Keratinocyte (primary cell): ENCODE data around the gene MIA3. TPM values are rescaled to one million over a fixed set of nuclear protein-coding genes. Genes with fewer than 3 reads are reported as not detected.

Experiments
- DNase-seq: peaks from one replicate; pipeline ENCODE4 v3.0.0-alpha.2; 2011; ENCODE audit warnings: low read depth, missing footprints, low spot score
- FAIRE-seq: peaks from 2 replicates; lab custom pipeline; 2011; peaks lifted over from hg19 to GRCh38; lab: Jason Lieb, UNC
- H2AFZ ChIP-seq: 2 replicates; pipeline ENCODE4 v1.6.0; 2012; ENCODE audit warnings: low read length, control low read depth, inconsistent platforms; ENCODE audit not compliant: control insufficient read depth
- H3K27ac ChIP-seq: 2 replicates; pipeline ENCODE4 v1.5.1; 2011; ENCODE audit warnings: low read length; ENCODE audit not compliant: control insufficient read depth, insufficient read depth
- H3K27me3 ChIP-seq: 3 replicates; pipeline ENCODE4 v1.6.0; 2011; ENCODE audit warnings: low read length; ENCODE audit not compliant: control insufficient read depth, insufficient read depth; ENCODE audit errors: extremely low read depth
- H3K36me3 ChIP-seq, 2 experiments: 2 replicates in 1 of 2; 3 replicates in 1 of 2; pipeline ENCODE4 v1.5.1; 2011; ENCODE audit warnings: low read length in 2 of 2, mild to moderate bottlenecking in 1 of 2; ENCODE audit not compliant: control insufficient read depth in 2 of 2, insufficient read depth in 2 of 2; ENCODE audit errors: extremely low read depth in 1 of 2
- H3K4me1 ChIP-seq: 3 replicates; pipeline ENCODE4 v1.5.1; 2011; ENCODE audit warnings: low read length; ENCODE audit not compliant: control insufficient read depth, insufficient read depth; ENCODE audit errors: extremely low read depth
- H3K4me2 ChIP-seq: 3 replicates; pipeline ENCODE4 v1.6.0; 2011; ENCODE audit warnings: low read depth, low read length; ENCODE audit not compliant: control insufficient read depth, insufficient read depth; ENCODE audit errors: extremely low read depth
- H3K4me3 ChIP-seq, 3 experiments: fragments of 200-600 bp in 1 of 3; sonication (generic) in 1 of 3; 2 replicates in 2 of 3; 3 replicates in 1 of 3; pipeline ENCODE4 v1.5.1; 2011 to 2016; ENCODE audit warnings: low read length in 3 of 3, mild to moderate bottlenecking in 3 of 3, control low read depth in 2 of 3, inconsistent platforms in 1 of 3, low read depth in 1 of 3, mixed read lengths in 1 of 3, mixed run types in 1 of 3, moderate library complexity in 1 of 3; ENCODE audit not compliant: control insufficient read depth in 2 of 3, insufficient read depth in 2 of 3; ENCODE audit errors: extremely low read depth in 1 of 3
- H3K79me2 ChIP-seq: 2 replicates; pipeline ENCODE4 v1.6.0; 2012; ENCODE audit warnings: low read length; ENCODE audit not compliant: control insufficient read depth, insufficient read depth
- H3K9ac ChIP-seq: 3 replicates; pipeline ENCODE4 v1.6.0; 2011; ENCODE audit warnings: low read length; ENCODE audit not compliant: control insufficient read depth, insufficient read depth; ENCODE audit errors: extremely low read depth
- H3K9me1 ChIP-seq: 3 replicates; pipeline ENCODE4 v1.6.0; 2011; ENCODE audit warnings: low read length; ENCODE audit not compliant: control insufficient read depth, insufficient read depth; ENCODE audit errors: extremely low read depth
- H3K9me3 ChIP-seq: 2 replicates; pipeline ENCODE4 v1.5.1; 2012; ENCODE audit warnings: low read depth, low read length; ENCODE audit not compliant: control insufficient read depth
- H4K20me1 ChIP-seq: 3 replicates; pipeline ENCODE4 v1.6.0; 2011; ENCODE audit warnings: low read length; ENCODE audit not compliant: control insufficient read depth, insufficient read depth; ENCODE audit errors: extremely low read depth
- CTCF ChIP-seq, 3 experiments: IDR thresholded peaks in 1 of 3; conservative IDR thresholded peaks in 1 of 3; optimal IDR thresholded peaks in 1 of 3; 2 replicates in 2 of 3; 3 replicates in 1 of 3; pipeline versions ENCODE3 to v1.5.1; 2011; ENCODE audit warnings: low read length in 3 of 3, mild to moderate bottlenecking in 3 of 3, moderate library complexity in 2 of 3, control low read depth in 1 of 3, inconsistent platforms in 1 of 3; ENCODE audit not compliant: insufficient read depth in 2 of 3; ENCODE audit errors: extremely low read depth in 1 of 3
- EZH2 ChIP-seq: IDR thresholded peaks from one replicate; pipeline ENCODE4 v1.6.1; 2012; ENCODE audit warnings: inconsistent platforms, mild to moderate bottlenecking, low read length, moderate library complexity
- dilution Hi-C: fragments of 300-500 bp; cut with MboI; formaldehyde crosslinking; loops from one replicate; pipeline ENCODE4 v1.7.0; 2020; ENCODE audit warnings: low sequenced_read_pairs; ENCODE audit not compliant: extremely low pct_ligation_motif_present
- polyA plus RNA-seq, 5 experiments: library from polyadenylated mRNA; depleted of rRNA in 3 of 5; stranded (reverse) in 3 of 5; stranded (forward) in 1 of 5; unstranded in 1 of 5; fragments of >200 nt; gene quantifications; 1 replicate in 1 of 5; 2 replicates in 3 of 5; 3 replicates in 1 of 5; pipeline versions ENCODE4 v1.2.1 to v1.2.3, GENCODE V29; 2011 to 2012; ENCODE audit warnings: missing spikeins in 2 of 5, low read depth in 1 of 5, low replicate concordance in 1 of 5

The MIA3 gene
- polyA plus RNA-seq, 1 donor (not counting 4 experiments of a cell fraction or from before 2014, with no cell fraction given): 29.4 TPM

GRCh38 chr1:222697826-222698225 is 79.9 kb downstream of the MIA3 start:
- H4K20me1 ChIP-seq: no peaks in the 10 kb centered on the region
- H3K9me3 ChIP-seq: no peaks in the 10 kb centered on the region
- peaks cover 12% of the 10 kb centered on the region for H3K79me2 ChIP-seq
- H3K9me1 ChIP-seq: no peaks in the 10 kb centered on the region
- H3K9ac ChIP-seq: no peak overlapping the region
- H3K4me3 ChIP-seq: no peak overlapping the region
- H3K27ac ChIP-seq: peak overlapping the region; percentile 4
- no peaks in the 10 kb centered on the region for H3K4me1 ChIP-seq
- FAIRE-seq (no peak), DNase-seq (no peak)
- H3K4me2 ChIP-seq: no peak overlapping the region
- H3K36me3 ChIP-seq: peaks cover 2 to 10% of the 10 kb centered on the region in 2 experiments
- H3K27me3 ChIP-seq: no peaks in the 10 kb centered on the region
- no peak overlapping the region for H2AFZ ChIP-seq
- TF ChIP-seq EZH2 (no peak), CTCF (optimal IDR thresholded peaks at IDR 0.05 in 1 of 3, IDR thresholded peaks at IDR 0.05 in 1 of 3, conservative IDR thresholded peaks at IDR 0.05 in 1 of 3; ENCODE audit: extremely low read depth in 1 of 3, insufficient read depth in 2 of 3, low read length in 3 of 3) (no peak)
- dilution Hi-C loops: no loop called here

- H2AFZ ChIP-seq: no peak overlapping the region
- no peaks in the 10 kb centered on the region for H3K4me1 ChIP-seq
- no peaks in the 10 kb centered on the region for H4K20me1 ChIP-seq
- H3K4me2 ChIP-seq: no peak overlapping the region
- no peak for TF ChIP-seq EZH2
- no peak for TF ChIP-seq CTCF (optimal IDR thresholded peaks at IDR 0.05 in 1 of 3, IDR thresholded peaks at IDR 0.05 in 1 of 3, conservative IDR thresholded peaks at IDR 0.05 in 1 of 3; ENCODE audit: extremely low read depth in 1 of 3, insufficient read depth in 2 of 3, low read length in 3 of 3)
- no peaks in the 10 kb centered on the region for H3K9me3 ChIP-seq
- no peak overlapping the region for H3K9ac ChIP-seq
- no peak for FAIRE-seq
- peaks cover 2 to 11% of the 10 kb centered on the region in 2 experiments for H3K36me3 ChIP-seq
- no peak for DNase-seq
- H3K79me2 ChIP-seq: peaks cover 39% of the 10 kb centered on the region
- H3K9me1 ChIP-seq: no peaks in the 10 kb centered on the region
- no peak overlapping the region for H3K4me3 ChIP-seq
- dilution Hi-C loops: no loop called here
- no peaks in the 10 kb centered on the region for H3K27me3 ChIP-seq
- H3K27ac ChIP-seq: no peak overlapping the region
These were observed 84.3 kb downstream of the MIA3 start for GRCh38 chr1:222702210-222702609.
